T-helper 1 cell treated with Interleukin-12 subunit alpha and Interleukin-12 subunit beta and Interleukin-4 antibody, amounts not matched to agents 30 μg/mL and 1 μg/mL, for 36 hours (primary cell): Measurements from ENCODE around the gene CHAC2.
"Not testable (repeated sequence)": the region's sequence is repeated elsewhere in the genome, so short reads cannot be mapped to it uniquely, and the experiment has no call there.

Experiments
- H3K27ac Mint-ChIP-seq: one replicate; pipeline ENCODE4 v1.8.0; 2021; ENCODE audit warnings: mild to moderate bottlenecking, mixed read lengths
- H3K27me3 Mint-ChIP-seq: one replicate; pipeline ENCODE4 v1.8.0; 2021; ENCODE audit warnings: low read depth, mixed read lengths
- H3K36me3 Mint-ChIP-seq: one replicate; pipeline ENCODE4 v1.8.0; 2021; ENCODE audit warnings: low read depth, mixed read lengths
- H3K4me1 Mint-ChIP-seq: one replicate; pipeline ENCODE4 v1.8.0; 2021; ENCODE audit warnings: low read depth, mixed read lengths
- H3K4me3 Mint-ChIP-seq: one replicate; pipeline ENCODE4 v1.8.0; 2021; ENCODE audit warnings: mild to moderate bottlenecking, moderate library complexity, mixed read lengths
- H3K9me3 Mint-ChIP-seq: one replicate; pipeline ENCODE4 v1.8.0; 2021; ENCODE audit warnings: mixed read lengths

The CHAC2 gene

DNA sequence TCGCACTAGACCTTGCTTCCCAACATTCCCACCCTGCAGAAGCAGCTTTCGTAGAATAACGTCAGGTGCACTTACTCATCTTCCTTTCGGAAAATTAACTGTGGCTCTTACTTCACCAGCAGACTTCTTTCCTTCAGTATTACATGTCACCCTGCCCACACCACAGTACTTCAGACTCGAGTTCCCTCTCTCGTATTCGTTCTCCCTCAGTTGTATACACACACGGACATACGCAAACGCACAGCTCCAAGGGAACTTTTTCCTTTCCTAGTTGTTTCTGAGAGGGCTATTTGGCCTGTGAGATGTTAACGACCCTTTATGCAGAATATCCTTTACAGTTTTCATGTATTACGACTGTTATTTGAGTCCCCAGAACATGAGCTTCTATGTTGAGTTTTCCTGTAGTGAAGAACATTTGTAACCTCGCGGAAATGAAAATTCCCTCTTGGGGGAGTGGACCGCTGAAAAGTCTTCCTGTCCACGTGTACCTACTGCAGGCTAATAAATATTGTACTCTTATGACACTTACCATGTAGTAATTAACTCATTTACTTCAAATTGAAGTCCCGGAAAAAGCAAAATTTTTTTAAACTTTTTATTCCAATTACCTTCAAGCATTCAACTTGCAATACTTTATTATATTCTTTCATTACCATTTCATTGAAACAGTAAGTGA lies 20.1 kb downstream of the CHAC2 start:
- no peaks in the 10 kb centered on the region for H3K27me3 Mint-ChIP-seq
- H3K9me3 Mint-ChIP-seq, result no peaks in the 10 kb centered on the region
- H3K4me1 Mint-ChIP-seq, result peaks cover 27% of the 10 kb centered on the region
- peak overlapping the region; percentile 93 for H3K27ac Mint-ChIP-seq
- peak overlapping the region; percentile 92 for H3K4me3 Mint-ChIP-seq
- H3K36me3 Mint-ChIP-seq, result peaks cover 3% of the 10 kb centered on the region

DNA sequence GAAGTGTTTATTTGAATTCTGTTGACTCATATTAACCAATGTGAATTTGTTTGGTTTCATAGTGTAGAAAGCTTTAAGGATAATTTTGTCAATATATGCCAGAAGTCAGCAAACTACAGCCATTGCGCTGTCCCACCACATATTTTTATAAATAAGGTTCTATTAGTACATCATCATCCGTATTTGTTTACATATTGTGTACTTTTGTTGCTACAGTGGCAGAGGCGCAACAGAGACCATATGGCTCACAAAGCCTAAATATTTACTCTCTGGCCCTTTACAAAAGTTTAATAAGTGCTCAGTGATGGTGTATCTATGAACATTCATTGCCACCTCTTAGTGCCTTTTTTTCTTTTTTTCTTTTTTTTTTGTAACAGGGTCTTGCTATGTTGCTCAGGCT lies 25.7 kb downstream of the CHAC2 start:
- Mint-ChIP-seq H3K36me3 (peaks cover 3% of the 10 kb centered on the region), H3K4me3 (no peak overlapping the region), H3K27me3 (no peaks in the 10 kb centered on the region), H3K9me3 (no peaks in the 10 kb centered on the region), H3K27ac (no peak overlapping the region), H3K4me1 (peaks cover 8% of the 10 kb centered on the region)

DNA sequence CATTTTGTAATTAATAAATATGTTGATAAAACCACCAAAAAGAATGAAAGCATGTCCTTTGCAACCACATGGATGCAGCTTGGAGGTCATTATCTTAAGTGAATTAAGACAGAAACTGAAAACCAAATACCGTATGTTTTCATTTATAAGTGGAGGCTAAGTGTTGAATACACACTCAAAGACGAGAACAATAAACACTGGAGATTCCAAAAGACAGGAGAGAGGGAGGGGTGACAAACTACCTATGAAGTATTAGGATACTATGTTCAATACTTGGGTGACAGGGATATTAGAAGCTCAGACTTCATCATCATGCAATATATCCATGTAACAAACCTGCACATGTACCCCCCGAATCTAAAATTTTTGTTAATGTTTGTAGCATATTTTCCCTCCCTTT lies 26.2 kb downstream of the CHAC2 start:
- no peaks in the 10 kb centered on the region for H3K27me3 Mint-ChIP-seq
- no peak overlapping the region for H3K27ac Mint-ChIP-seq
- peaks cover 5% of the 10 kb centered on the region for H3K36me3 Mint-ChIP-seq
- peaks cover 3% of the 10 kb centered on the region for H3K4me1 Mint-ChIP-seq
- no peaks in the 10 kb centered on the region for H3K9me3 Mint-ChIP-seq
- H3K4me3 Mint-ChIP-seq, result no peak overlapping the region

DNA sequence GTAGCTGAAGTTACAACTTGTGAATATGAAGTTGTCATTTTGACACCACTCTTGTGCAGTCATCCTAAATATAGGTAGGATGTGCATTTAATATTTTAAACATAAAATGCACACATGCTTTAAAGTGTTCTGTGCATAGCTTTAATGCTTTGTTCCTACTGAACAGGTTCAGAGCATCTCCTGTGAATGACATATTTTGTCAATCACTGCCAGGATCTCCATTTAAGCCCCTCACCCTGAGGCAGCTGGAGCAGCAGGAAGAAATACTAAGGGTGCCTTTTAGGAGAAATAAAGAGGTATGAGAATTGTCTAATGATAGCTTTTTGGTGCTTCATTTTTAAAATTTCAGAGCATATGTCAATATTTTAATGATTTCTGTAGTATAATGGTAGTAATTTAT lies 33.9 kb downstream of the CHAC2 start:
- Mint-ChIP-seq H3K9me3 (no peaks in the 10 kb centered on the region), H3K27ac (no peak overlapping the region), H3K36me3 (peaks cover 27% of the 10 kb centered on the region), H3K27me3 (no peaks in the 10 kb centered on the region), H3K4me1 (no peaks in the 10 kb centered on the region), H3K4me3 (no peak overlapping the region)

DNA sequence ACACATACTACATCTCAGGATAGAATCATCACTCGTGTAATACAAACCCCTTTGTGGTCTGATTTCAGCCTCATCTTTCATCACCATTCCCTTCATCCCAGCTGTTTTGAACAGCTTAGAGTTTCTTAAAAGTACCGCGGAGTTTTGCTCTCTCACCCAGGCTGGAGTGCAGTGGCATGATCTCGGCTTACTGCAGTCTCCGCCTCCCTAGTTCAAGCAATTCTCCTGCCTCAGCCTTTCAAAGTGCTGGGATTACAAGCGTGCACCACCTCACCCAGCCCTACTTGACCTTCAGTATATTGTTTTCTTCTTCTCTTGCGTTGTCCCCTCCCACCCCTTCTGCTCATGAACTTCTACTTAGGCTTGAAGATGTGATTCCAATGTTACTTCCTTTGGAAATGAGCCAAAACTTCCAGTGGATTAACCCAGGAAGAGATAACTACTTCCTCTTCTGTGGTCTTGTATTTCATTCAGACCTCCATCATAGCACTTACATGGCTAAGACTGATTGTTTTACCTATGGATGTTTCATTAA lies 35.1 kb downstream of the CHAC2 start:
- Mint-ChIP-seq H3K4me3 (no peak overlapping the region), H3K4me1 (no peaks in the 10 kb centered on the region), H3K27ac (no peak overlapping the region), H3K36me3 (peaks cover 31% of the 10 kb centered on the region), H3K27me3 (no peaks in the 10 kb centered on the region), H3K9me3 (no peaks in the 10 kb centered on the region)

DNA sequence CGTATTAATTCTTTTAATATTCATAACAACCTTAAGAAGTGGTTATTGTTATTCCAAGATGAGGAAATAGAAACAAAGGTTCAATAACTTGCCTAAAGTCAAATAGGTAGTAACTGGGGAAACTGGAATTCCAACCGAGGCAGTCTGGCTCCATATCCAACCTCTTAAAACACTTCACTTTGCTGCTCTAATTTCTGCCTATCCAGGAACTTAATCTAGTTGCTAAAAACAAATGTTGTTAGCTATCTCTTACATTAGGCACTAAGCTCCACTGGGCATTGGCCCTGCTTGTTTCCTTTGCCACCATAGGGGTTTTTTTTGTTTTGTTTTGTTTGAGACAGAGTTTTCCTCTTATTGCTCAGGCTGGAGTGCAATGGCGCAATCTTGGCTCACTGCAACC lies 44.0 kb downstream of the CHAC2 start:
- no peak overlapping the region for H3K4me3 Mint-ChIP-seq
- no peak overlapping the region for H3K27ac Mint-ChIP-seq
- no peaks in the 10 kb centered on the region for H3K27me3 Mint-ChIP-seq
- H3K9me3 Mint-ChIP-seq, result no peaks in the 10 kb centered on the region
- peaks cover 21% of the 10 kb centered on the region for H3K36me3 Mint-ChIP-seq
- no peaks in the 10 kb centered on the region for H3K4me1 Mint-ChIP-seq

DNA sequence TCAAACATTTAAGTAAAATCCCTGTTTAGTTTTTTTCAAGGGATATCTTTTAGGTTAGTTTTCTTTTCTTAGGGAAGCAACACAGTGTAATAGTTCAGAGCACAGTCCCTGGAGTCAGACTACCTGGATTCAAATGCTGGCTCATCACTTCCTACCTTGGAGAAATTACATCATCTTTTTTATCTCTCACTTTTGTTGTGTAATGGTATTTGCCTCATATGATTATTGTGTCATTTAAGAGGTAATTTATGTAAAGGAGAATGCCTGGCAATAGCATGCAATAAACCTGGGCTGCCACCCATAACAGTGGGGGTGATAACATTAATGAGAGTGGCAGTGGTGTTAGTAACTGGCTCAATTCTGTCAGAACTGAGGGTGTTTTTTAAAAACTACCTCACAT lies 45.5 kb downstream of the CHAC2 start:
- H3K9me3 Mint-ChIP-seq, result no peaks in the 10 kb centered on the region
- no peak overlapping the region for H3K27ac Mint-ChIP-seq
- no peaks in the 10 kb centered on the region for H3K4me1 Mint-ChIP-seq
- no peak overlapping the region for H3K4me3 Mint-ChIP-seq
- peaks cover 26% of the 10 kb centered on the region for H3K36me3 Mint-ChIP-seq
- no peaks in the 10 kb centered on the region for H3K27me3 Mint-ChIP-seq

DNA sequence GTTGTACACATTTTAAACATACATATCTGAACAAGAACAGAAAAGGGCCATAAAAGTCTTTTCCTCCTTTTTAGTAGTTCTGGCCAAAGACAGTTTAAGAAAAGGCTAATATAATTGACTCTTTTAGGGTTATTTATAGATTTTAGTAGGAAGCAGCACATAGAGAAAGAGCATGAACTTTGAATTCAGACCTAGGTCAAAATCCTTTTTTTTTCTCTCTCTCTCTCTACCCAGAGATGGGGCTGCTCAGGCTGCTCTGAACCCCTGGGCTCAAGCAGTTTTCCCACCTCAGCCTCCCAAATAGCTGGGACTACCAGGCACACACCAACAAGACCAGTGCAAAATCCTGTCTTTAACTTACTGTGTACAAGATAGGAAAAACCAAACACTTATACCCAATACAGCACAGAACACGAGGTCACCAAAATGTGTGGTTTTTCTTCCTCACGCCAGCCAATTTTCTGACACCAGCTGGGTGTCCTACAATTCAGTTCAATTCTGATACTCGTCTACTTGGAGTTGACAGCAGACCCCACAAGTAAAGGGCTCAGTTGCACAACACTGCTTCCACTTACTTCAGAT lies 51.3 kb downstream of the CHAC2 start:
- H3K9me3 Mint-ChIP-seq, result no peaks in the 10 kb centered on the region
- peaks cover 24% of the 10 kb centered on the region for H3K36me3 Mint-ChIP-seq
- no peak overlapping the region for H3K27ac Mint-ChIP-seq
- H3K4me1 Mint-ChIP-seq, result no peaks in the 10 kb centered on the region
- H3K4me3 Mint-ChIP-seq, result no peak overlapping the region
- H3K27me3 Mint-ChIP-seq, result no peaks in the 10 kb centered on the region

DNA sequence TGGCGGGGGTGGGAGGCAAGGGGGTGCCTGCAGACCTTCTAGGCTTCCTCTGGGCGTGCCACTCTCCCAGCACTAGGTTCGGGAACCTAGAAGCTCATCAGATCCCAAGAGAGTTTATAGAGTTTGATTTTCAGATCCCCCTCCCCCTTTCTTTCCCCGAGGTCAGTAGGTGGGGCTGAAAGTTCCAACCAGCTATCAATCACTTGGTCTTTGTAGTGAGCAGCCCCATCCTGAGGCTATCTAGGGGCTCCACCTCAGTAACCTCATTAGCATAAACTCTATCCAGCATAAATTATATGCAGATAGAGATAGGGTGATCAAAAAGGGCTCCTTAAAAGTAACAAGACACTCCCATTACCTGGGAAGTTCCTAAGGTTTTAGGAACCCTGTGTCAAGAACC lies 52.0 kb downstream of the CHAC2 start:
- no peaks in the 10 kb centered on the region for H3K4me1 Mint-ChIP-seq
- peaks cover 23% of the 10 kb centered on the region for H3K36me3 Mint-ChIP-seq
- no peaks in the 10 kb centered on the region for H3K9me3 Mint-ChIP-seq
- no peak overlapping the region for H3K27ac Mint-ChIP-seq
- H3K27me3 Mint-ChIP-seq, result no peaks in the 10 kb centered on the region
- no peak overlapping the region for H3K4me3 Mint-ChIP-seq

DNA sequence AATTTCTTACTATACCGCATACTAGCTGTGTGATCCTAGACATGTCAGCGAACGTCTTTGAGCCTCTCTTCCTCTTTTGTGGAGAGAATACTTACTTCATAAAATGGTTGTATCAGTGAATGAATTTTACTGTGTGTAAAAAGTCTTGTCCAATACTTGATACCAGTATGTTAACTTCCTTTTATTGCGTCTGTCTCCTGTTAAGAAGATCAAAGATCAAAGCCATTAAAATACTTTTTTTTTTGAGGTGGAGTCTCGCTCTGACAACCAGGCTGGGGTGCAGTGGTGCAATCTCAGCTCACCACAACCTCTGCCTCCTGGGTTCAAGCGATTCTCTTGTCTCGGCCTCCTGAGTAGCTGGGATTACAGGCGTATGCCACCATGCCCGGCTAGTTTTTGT lies 52.4 kb downstream of the CHAC2 start:
- Mint-ChIP-seq H3K4me1 (no peaks in the 10 kb centered on the region), H3K36me3 (peaks cover 22% of the 10 kb centered on the region), H3K27ac (no peak overlapping the region), H3K9me3 (no peaks in the 10 kb centered on the region), H3K27me3 (no peaks in the 10 kb centered on the region), H3K4me3 (no peak overlapping the region)

DNA sequence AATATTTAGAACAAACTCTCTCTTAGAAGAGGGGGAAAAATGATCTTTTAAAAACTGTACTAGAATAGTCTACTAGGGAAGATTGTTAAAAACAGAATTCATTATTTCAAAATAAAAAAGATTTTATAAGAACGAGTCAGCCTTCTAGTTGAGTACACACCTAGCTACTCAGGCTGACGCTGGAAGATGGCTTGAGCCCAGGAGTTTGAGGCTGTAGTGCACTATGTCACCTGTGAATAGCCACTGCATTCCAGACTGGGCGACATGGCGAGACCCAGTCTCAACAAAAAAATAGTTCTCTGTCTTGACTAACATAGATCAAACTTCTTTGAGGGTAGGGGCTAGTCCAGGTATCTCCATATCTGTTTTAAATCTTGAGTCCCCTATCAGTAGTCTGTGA lies 53.1 kb downstream of the CHAC2 start:
- H3K36me3 Mint-ChIP-seq, result peaks cover 16% of the 10 kb centered on the region
- H3K4me1 Mint-ChIP-seq, result no peaks in the 10 kb centered on the region
- H3K27ac Mint-ChIP-seq, result no peak overlapping the region
- H3K9me3 Mint-ChIP-seq, result no peaks in the 10 kb centered on the region
- no peaks in the 10 kb centered on the region for H3K27me3 Mint-ChIP-seq
- no peak overlapping the region for H3K4me3 Mint-ChIP-seq

DNA sequence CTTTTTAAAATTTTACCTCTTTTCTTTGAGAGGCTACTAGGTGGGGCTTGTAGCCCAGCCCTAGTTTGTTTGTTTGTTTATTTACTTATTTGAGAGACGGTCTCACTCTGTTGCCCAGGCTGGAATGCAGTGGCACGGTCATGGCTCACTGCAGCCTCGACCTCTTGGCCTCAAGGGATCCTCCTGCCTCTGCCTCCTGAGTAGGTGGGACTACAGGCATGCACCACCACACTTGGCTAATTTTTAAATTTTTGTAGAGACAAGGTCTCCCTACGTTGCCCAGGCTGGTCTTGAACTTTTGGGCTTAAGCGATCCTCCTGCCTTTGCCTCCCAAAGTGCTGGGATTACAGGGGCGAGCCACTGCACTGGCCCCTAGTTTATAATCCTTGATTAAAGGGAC lies 54.2 kb downstream of the CHAC2 start:
- Mint-ChIP-seq H3K4me3 (no peak overlapping the region), H3K9me3 (no peaks in the 10 kb centered on the region), H3K27ac (no peak overlapping the region), H3K27me3 (no peaks in the 10 kb centered on the region), H3K4me1 (no peaks in the 10 kb centered on the region), H3K36me3 (peaks cover 13% of the 10 kb centered on the region)

DNA sequence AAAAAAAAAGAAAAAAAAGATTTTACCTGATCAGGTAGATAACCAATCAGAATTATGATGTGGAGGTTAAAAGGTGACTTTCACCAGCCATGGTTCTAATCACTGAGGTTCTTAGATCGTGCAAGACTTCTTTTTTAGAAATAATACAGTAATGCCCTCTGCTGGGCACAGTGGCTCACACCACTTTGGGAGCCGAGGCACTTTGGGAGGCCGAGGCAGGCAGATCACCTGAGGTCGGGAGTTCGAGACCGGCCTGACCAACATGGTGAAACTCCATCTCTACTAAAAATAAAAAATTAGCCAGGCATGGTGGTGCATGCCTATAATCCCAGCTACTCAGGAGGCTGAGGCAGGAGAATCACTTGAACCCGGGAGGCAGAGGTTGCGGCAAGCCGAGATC lies 56.0 kb downstream of the CHAC2 start:
- not testable (repeated sequence) for H3K36me3 Mint-ChIP-seq, H3K9me3 Mint-ChIP-seq, H3K4me1 Mint-ChIP-seq, H3K27ac Mint-ChIP-seq, H3K27me3 Mint-ChIP-seq, H3K4me3 Mint-ChIP-seq
